ENCODE data around the gene PEX6.
A peak's percentile ranks its signal among the peaks of the same experiment; 100 is the strongest.
"Not testable (repeated sequence)": the region's sequence is repeated elsewhere in the genome, so short reads cannot be mapped to it uniquely, and the experiment has no call there.

Gene PEX6

DNA sequence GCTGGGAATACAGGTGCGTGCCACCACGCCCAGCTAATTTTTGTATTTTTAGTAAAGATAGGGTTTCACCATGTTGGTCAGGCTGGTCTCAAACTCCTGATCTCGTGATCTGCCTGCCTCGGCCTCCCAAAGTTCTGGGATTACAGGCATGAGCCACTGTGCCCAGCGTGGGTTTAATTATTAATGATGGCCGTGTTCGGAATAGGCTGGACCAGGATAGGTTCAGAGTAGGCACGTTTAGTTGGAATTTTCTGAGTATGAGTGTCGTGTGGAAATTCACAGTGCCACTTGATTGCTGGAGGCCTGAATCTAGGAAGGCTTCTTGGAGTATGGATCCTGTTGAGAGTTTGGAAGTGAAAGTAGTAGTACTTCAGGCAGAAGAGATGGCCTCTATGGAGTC, 19.2 kb upstream of the PEX6 start:
- FAIRE-seq: not testable (repeated sequence)

- no peak for FAIRE-seq
Observed at GRCh38 chr6:42996513-42996912, 17.5 kb upstream of the PEX6 start.

DNA sequence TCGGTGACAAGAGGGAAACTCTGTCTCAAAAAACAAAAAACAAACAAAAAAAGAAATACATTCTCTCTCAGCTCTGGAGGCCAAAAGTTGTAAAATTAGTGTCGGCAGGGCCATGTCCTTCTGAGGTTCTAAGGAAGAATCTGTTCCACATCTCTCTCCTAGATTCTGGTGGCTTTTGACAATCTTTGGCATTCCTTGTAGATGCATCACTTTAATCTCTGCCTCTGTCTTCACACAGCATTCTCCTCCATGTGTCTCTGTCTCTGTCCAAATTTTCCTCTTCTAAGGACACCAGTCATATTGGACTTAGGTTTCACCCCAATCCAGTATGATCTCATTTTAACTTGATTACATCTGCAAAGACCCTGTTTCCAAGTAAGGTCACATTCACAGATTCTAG, 14.5 kb upstream of the PEX6 start:
- FAIRE-seq: no peak

GRCh38 chr6:42989923-42990322, 10.9 kb upstream of the PEX6 start:
- FAIRE-seq: no peak

GRCh38 chr6:42988486-42989020, 9.6 kb upstream of the PEX6 start:
- no peak for FAIRE-seq

DNA sequence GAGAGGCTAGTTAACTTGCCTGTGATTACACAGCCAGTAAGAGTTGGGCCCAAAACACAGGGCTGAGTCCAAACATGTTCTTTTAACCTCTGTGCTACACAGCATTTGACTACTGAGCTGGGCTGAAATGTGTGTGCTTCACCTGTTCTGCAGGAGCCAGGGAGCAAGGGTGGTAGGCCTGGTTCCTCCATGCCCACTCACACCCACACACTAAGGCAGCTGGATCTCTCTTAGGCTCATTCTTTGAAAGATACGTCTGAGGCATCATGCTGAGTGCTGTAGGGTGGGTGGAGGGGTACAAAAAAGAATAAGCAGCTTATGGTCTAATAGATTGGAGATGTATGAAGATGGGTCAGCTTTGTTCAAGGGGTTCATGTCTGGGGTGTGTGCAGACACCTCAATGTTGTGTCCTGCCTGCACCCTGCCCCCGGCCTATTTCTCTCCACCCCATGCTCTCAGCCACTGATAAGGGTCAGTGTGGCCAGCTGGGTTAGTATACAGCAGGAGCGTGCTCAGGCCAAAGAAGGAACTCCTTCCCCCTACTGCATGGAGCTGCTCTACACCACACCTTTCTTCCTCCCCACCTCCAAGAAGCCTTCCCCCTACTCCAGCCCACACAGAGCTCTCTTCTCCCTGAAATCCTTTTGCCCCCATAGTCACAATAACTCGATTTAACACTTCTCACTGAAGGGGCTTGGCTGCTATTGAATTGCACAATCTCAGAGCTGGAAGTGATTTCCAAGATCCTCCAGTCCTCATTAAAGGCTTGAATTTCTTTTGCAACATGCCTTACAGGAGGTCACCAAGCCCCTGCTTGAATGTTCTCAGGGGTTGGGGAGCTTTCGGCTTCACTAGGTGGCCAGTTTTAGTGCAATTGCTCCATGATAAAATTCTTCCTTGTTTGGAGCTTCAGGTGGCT, 8.8 kb upstream of the PEX6 start:
- no peak for FAIRE-seq

GRCh38 chr6:42984924-42985475, 6.0 kb upstream of the PEX6 start:
- FAIRE-seq: no peak

DNA sequence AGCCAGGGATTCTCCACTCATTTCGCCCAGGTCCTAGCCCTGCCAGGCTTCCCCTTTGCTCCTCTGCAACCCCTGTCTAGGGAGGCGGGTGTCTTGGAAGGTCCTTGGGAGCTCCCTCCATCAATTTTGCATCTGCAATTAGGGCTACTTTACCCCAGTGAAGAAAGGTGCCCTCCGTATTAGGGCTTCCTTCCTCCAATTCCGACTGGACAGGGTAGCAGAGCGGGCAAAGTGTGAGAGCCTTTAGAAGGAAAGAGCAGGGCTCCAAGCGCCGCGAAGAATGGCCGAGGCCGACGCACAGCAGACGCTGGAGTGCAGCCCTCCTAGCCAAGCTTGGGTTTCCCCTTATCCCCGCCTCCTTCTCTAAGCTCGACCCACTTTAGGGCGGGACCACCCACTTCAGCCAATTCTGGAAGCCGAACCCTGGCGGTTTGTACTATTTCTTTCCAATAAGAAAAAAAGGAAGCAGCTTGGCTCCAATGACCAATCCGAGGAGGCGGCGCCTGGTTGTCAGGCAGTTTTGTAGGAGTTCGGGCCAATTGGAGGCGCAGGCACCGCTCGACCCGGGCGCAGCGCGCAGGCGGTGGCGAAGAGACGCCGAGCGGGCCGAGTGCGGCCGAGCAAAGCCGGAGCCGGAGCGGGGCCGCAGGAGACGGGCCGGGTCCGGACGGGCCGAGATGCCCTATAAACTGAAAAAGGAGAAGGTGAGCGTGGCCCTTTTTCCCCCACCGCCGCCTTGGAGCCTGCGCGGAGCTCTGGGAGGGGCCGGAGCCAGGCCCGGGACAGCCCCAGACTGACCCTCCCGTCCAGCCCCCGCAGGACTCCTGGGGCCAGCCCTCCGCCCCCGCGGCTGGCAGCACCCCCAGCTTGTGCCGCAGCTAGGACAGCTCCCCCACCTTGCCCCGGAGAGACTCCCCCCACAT, 5.3 kb upstream of the PEX6 start, which contains the start of gene PPP2R5D:
Gene PPP2R5D (plus strand): TSS at position 570 of the 923 bp plus-strand sequence. CDS start 108 bp downstream, at position 678.
- FAIRE-seq: peak; percentile 83

GRCh38 chr6:42981836-42982235, 2.9 kb upstream of the PEX6 start:
- no peak for FAIRE-seq

DNA sequence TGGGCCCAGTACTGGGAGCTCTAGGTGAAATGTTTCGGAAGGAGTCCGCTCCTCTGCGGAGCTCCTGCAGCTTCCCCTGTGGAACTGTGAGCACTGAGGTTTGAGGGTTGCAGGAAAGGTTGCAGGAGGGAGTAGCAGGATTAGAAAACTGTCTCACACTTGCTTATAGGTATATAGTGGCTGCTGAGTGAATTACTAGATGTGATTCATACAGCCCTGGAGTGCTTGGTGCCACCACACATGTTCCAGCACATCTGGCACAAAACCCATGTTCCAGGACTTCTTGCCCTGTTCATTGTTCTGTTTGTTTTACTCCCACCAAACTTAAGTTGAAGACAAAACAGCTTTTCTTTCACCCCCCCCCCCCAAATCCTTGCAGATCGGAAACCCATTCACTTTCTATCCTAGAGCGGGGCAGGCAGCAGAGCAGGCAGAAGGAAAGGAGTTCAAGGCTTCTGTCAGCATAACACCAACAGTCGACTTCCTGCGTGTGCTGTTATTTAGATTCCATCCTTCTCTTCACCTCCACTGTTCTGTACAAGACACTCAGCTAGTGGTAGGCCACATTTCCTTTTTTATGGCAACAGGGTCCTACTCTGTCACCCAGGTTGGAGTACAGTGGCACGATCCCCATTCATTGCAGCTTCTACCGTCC, 669 bp upstream of the PEX6 start:
- FAIRE-seq: no peak

- no peak for FAIRE-seq
Observed at GRCh38 chr6:42978487-42978838, 518 bp downstream of the PEX6 start.

DNA sequence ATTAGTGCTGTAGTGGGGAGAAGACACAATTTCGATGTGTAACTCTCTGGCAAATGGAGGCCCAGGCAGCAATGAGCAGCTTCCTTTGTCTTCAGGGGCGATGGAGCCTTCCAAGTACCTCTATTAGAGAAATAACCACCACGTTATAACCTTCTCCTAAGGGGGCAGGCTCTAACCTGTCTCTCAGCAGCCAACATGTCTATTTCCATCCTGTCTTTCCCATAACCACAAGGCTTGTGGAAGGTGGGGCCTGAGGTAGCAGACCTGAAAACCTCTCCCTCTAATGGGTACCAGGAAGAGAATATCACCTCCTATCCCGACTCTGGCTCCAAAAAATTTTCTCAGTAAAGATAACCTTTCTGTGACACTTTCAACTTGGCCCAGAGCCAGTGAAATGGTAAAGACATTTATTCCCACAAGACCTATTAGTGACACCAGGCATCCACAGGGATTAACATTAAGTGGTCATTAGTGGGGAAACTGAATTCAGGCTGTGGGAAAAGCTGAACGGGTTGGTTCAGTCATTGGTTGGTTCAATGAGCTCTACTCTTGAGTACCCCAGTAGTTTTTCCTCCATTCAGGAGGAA, 4.0 kb downstream of the PEX6 start:
- no peak for FAIRE-seq

DNA sequence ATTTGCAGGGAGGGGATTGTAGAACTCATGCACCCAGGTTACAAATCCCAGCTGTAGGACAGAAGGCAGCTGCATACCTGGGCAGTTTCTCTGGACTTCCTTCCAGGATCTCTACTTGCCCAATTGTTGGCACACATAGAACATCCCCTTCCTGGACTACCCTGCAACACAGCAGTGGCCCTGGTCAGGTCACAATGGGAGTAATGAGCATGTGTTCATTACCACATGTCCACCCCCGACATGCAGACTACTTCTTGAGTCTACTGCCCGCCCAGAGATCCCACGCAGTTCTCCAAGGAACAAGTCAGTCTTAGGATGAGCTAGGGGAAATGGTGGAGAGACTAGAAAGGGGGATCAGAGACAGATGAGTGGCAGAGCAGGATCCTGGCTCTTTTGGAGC, 5.1 kb downstream of the PEX6 start:
- FAIRE-seq: no peak

GRCh38 chr6:42971746-42972327, 7.1 kb downstream of the PEX6 start:
- no peak for FAIRE-seq

DNA sequence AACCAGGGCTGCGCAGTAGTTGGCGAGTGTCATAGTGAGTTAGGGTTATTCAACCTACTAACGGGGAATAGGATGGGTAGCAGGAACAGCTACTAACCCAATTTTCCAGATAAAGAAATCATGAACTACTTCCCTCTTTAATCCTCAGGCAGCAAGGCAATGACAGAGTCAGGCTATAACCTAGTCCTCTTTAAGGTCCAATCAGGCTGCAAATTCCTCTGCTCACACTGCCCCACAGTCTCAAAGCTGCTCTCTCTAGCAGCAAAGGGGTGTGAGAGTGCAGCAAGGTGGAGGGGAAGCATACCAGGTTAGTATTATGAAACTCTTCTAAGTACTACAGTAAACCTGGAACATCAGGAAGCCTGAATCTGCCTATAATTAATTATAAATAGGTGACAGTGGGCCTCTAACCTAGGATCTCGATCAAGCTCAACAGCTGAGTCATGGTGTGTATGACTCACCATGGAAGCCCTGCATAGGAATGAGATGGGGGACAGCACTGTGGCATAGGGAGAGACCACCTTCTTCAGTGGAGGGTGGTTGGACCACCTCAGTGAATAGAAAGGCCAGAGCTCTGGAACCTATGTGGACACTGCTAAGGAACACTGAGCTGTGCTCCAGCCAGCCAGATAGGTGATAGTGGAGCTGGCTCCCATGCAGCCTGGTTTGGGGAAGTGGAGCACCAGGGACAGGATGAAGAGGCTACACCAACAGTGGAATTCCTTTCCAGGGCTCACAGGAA, 7.9 kb downstream of the PEX6 start:
- FAIRE-seq: no peak

- FAIRE-seq: no peak
Observed at GRCh38 chr6:42969934-42970333, 9.0 kb downstream of the PEX6 start.

DNA sequence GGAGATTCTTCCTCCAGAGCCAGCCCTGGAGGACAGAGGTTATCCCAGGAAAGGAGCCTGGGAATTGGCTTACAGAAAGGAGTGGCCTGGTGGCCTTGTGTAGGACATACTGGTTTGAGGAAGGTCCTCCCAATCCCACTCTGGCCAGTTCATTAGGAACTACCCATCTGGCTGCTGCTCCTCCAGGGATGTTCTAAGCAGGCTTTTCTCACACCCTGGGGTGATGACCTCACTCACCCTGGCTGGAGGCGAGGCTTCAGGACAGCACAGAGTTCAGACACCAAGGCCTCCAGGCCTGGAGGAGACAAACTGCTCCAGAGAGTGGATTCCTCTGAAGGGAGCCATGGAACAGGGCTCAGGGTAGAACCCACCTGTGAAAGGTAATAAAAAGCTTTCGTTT, 9.6 kb downstream of the PEX6 start:
- FAIRE-seq: no peak

DNA sequence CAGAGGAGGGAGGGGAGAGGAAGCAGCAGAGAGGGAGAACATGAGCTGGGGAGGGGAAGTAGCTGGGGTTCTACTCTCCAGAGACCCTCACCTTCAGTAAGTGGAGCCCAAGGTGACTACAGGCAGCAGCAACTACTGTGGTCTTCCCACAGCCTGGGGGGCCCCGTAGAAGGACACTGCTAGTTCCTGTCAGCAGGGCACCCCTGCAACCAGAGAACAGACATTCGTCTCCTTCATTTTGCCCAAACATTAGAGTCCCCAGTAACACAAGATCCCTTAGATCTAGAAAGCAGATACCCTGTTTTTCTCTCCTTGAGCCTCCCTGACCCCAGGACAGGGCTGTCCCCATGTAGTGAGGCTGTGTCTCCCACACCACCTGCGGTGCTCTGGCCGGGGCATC, 10.2 kb downstream of the PEX6 start:
- FAIRE-seq: no peak

- FAIRE-seq: no peak
Observed at GRCh38 chr6:42968126-42968701, 10.8 kb downstream of the PEX6 start.

- no peak for FAIRE-seq
Observed at GRCh38 chr6:42967228-42967627, 11.8 kb downstream of the PEX6 start.

DNA sequence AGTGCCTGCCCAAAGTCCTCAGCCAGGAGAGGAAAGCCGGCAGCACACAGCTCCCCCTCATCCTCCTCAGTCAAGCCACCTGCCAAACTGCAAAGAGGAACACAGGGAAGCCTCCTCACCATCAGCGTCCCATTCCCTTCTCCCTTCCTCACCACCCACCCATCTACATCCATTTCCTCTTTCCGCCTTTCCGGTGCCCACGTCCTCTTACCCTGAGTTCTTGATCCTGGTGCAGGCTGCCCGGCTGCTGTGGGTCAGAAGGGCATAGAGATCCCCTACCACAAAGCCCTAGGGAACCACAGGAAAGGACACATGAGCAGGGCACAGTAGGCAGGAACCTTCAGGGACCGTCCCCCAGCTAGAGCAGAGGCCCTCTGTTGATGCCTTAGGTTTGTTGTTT, 12.4 kb downstream of the PEX6 start:
- no peak for FAIRE-seq
